ENCODE results near the gene NME9. TPM values are rescaled to one million over a fixed set of nuclear protein-coding genes. Genes with fewer than 3 reads are reported as not detected.

NME9 gene
- total RNA-seq, 1 experiment from 2014 or later, result not detected

GRCh38 chr3:138289701-138290100 is 40.0 kb downstream of the NME9 start:
- Mint-ChIP-seq H3K27me3 (ENCODE audit: low read depth) (no peaks in the 10 kb centered on the region), H3K36me3 (ENCODE audit: insufficient read depth in 1 of 3, low read depth in 3 of 3) (peaks cover 17 to 40% (median 24%) of the 10 kb centered on the region in 3 experiments; a peak in 6 of 7 replicates), H3K27ac (peak overlapping the region in 1 of 3 experiments; percentile 2; a peak in 1 of 7 replicates), H3K9me3 (no peaks in the 10 kb centered on the region), H3K4me1 (no peaks in the 10 kb centered on the region), H3K4me3 (no peak overlapping the region)
- no peaks in the 10 kb centered on the region for H3K79me2 ChIP-seq (ENCODE audit: insufficient read depth, low read length)
- no CpG with 5 or more reads among the region's 3 CpGs for WGBS (ENCODE audit: extremely low coverage, insufficient read length, low lambda C conversion rate)
- no peak overlapping the region for H3K27ac ChIP-seq (ENCODE audit: insufficient read length, low read depth, low read length)
- H3K18ac ChIP-seq (ENCODE audit: insufficient read length, low read depth, low read length), result no peak overlapping the region
- no peak overlapping the region for H4K5ac ChIP-seq (ENCODE audit: insufficient read length, low read depth, low read length)
- no peaks in the 10 kb centered on the region for H4K20me1 ChIP-seq (ENCODE audit: control insufficient read depth, insufficient read depth, insufficient read length)
- H3T11ph ChIP-seq (ENCODE audit: low read length), result no peak overlapping the region
- no peaks in the 10 kb centered on the region for H3K27me3 ChIP-seq (ENCODE audit: insufficient read depth, low read length)
- H3K4me2 ChIP-seq (ENCODE audit: insufficient read depth, insufficient read length, low read length), result no peak overlapping the region
- no peak for TF ChIP-seq CTCF (conservative IDR thresholded peaks at IDR 0.05)
- H2AK5ac ChIP-seq (ENCODE audit: insufficient read length, low read length), result no peak overlapping the region
- H3K14ac ChIP-seq (ENCODE audit: insufficient read depth, low read length), result no peak overlapping the region
- no peaks in the 10 kb centered on the region for H3K79me1 ChIP-seq (ENCODE audit: insufficient read depth, low read depth, low read length, poor library complexity, severe bottlenecking)
- no peak overlapping the region for H3K23ac ChIP-seq (ENCODE audit: insufficient read length, low read depth, low read length)
- H2BK5ac ChIP-seq (ENCODE audit: insufficient read length, low read length), result no peak overlapping the region
- no peak overlapping the region for H4K91ac ChIP-seq (ENCODE audit: insufficient read length, low read depth, low read length)
- no peak overlapping the region for H2BK12ac ChIP-seq (ENCODE audit: insufficient read length, low read depth, low read length)
- H3K9me3 ChIP-seq (ENCODE audit: control insufficient read depth, low read depth, low read length), result no peaks in the 10 kb centered on the region
- no peaks in the 10 kb centered on the region for H3K4me1 ChIP-seq (ENCODE audit: insufficient read depth, low read length)
- H3K9ac ChIP-seq (ENCODE audit: extremely low read depth, insufficient read length, low read length), result no peak overlapping the region
- H4K8ac ChIP-seq (replicated peaks; ENCODE audit: insufficient read length, low read depth, low read length), result no peak overlapping the region
- H2BK120ac ChIP-seq (ENCODE audit: low read depth, low read length, poor library complexity, severe bottlenecking), result no peak overlapping the region
- no peaks in the 10 kb centered on the region for H3K23me2 ChIP-seq (ENCODE audit: insufficient read length, low read depth, low read length, poor library complexity, severe bottlenecking)
- no peak overlapping the region for H2AFZ ChIP-seq (ENCODE audit: low read length)
- no peak overlapping the region for H2BK15ac ChIP-seq (ENCODE audit: low read depth, low read length)
- no peak overlapping the region for H3K4ac ChIP-seq (ENCODE audit: low read depth, low read length)
- H2BK20ac ChIP-seq (ENCODE audit: low read depth, low read length, poor library complexity, severe bottlenecking), result no peak overlapping the region
- H3K56ac ChIP-seq (ENCODE audit: insufficient read length, low read depth, low read length), result no peak overlapping the region
- DNase-seq, result no peak
